HG02938 (cell line): ENCODE results near the gene PUM2.
A peak's percentile ranks its signal among the peaks of the same experiment; 100 is the strongest.

Experiments
- ATAC-seq: cut with Tn5 transposase; IDR thresholded peaks from one replicate; pipeline ENCODE4 v1.9.1; 2021; ENCODE audit warnings: mild to moderate bottlenecking, moderate library complexity; ENCODE audit not compliant: unreplicated experiment

The PUM2 gene

DNA sequence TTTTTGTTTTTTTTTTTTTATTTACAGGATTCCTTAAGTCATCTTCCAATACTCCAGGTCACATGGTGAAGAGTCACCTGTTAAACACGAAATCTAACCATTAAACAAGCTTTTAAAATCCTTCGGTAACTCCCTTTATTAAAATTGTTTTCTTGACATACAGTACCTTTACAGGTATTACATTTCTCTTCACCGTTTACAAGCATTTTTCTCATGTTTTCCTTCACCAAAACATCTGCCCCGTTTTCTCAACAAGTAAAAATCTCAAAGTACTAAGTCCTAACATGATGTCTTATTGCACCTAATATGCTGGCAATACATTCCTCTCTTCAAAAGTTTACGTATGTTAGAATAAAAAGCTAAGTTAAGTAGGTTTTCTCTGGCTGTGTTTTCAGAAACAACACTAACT, 1.1 kb downstream of the PUM2 start:
- ATAC-seq, result no peak

DNA sequence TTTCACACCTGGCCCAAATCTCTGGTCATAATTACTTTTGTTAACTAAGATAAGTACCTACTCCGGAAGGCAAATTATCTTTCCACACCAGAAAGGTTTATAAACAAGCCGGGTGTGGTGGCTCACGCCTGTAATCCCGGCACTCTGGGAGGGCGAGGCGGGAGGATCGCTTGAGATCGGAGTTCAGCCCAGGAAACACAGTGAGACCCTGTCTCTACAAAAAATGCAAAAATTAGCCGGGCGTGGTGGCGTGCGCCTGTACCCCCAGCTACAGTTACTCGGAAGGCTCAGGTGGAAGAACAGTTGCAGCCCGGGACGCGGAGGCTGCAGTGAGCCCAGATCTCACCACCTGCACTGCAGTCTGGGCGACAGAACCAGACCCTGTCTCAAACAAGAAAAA, 2.1 kb downstream of the PUM2 start:
- no peak for ATAC-seq

DNA sequence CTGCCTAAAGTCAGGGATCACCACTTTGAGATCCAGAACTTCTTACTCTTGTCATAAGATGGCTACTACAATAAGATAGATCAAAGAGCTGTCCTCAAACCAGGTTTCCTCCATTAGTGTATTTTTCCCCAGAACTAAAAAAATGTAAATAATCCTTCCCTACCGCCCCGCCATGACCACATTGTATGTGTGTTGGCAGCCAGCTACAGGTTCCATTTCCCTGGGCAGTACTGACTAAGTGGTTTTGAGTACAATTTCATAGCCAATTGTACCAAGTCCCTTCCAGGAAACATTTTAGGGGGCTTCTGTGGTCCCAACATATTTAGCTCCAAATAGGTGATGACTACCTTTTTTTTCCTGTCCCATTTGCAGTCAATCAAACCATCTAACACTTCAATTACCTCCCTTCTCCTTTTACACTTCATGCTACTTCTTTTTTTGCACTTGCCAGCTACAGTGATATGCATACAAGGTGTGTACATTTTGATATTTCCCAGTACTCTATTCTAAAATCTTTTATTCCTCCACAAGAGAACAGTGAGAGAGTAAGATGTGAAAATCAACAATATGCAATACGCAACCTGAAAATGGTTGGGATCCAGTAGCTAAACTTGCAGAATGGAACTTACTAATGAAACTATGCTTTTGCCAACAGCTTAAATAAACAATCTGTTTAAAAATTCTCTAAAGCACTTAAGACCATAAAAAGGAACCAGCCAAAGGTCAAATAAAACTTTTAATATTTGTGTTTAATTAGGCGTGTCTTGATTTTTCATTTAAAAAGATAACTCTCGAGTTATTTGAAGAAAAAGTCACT, 3.9 kb downstream of the PUM2 start:
- ATAC-seq, result no peak

DNA sequence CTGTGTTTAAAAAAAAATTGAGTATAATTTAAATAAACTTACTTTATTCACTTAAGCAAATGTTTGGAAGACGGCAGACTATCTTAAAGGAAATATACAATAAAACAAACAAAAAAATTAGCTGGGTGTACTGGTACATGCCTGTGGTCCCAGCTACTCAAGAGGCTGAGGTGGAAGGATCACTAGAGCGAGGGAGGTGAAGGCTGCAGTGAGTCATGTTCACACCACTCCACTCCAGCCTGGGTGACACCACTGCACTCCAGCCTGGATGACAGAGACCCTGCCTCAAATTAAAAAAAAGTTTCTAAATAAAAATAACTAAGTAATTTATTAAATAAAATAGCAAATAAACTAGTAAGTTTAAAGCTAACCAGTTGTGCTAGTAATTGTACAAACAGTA, 7.5 kb downstream of the PUM2 start:
- ATAC-seq, result no peak

DNA sequence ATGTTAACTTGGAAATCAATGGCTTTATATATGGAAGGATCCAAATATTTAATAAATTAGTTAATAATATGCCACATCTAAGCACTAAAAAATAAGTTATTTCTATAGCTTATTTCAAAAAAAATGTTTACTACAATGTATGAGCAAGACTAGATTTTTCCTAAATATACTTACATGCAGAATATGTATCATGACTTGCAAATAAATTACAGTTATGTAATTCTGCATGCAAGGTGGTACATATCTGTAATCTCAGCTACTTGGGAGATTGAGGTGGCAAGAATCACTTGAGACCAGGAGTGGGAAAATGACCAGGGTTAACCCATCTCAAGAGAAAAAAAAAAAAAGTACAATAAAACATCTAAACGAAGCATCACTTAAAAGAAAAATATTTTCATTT, 11.6 kb downstream of the PUM2 start:
- no peak for ATAC-seq

DNA sequence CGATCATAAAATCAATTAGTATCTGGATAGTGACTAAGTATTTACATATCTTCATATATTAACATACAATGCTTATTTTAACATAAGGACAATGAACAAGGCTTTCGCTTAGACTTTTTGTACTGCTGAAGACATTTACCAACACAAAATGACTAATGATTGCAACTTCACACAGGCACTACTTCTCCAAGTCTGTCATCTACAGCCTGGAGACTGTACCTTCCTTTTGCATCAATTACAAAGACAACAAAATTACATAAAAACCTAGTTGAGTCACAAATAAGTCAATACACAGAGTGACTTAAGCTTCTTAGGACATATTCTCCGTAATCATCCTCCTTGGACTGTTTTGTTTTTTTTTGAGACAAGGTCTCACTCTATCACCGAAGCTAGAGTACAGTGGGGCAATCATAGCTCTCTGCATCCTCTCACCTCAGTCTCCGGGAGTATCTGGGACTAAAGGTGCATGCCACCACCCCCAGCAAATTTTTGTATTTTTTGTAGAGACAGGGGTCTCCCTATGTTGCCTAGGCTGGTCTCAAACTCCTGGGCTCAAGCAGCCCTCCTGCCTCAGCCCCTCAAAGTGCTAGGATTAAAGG, 15.9 kb downstream of the PUM2 start:
- ATAC-seq, result no peak

DNA sequence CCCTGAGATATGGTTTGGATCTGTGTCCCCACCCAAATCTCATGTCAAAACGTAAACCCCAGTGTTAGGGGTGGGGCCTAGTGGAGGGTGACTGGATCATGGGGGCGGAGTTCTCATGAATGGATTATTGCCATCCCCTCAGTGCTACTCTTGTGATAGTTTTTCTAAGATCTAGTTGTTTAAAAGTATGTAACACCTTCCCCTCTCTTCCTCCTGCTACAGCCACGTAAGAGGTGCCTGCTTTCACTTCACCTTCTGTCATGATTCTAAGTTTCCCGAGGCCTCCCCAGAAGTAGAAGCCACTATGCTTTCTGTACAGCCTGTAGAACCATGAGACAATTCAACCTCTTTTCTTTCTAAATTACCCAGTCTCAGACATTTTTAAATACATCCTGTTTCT, 16.9 kb downstream of the PUM2 start:
- peak; percentile 66 for ATAC-seq

DNA sequence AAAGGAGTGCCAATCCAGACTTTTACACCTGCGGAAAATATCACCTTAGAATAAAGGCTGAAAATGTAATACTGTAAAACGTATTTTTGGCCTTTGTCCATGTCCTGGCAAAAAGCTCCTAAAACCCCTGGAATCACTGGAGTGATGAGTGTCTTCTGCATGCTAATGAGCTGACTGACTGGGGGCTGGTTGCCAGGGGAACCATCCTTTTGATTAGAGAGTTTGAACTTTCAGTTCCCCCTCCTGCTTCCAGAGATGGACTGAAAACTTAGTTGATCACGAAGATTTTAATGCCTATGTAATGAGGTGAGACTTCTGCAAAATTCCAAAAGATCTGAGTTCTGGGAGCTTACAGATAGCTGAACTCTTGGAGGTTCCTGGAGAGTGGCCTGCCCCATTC, 20.5 kb downstream of the PUM2 start:
- no peak for ATAC-seq

DNA sequence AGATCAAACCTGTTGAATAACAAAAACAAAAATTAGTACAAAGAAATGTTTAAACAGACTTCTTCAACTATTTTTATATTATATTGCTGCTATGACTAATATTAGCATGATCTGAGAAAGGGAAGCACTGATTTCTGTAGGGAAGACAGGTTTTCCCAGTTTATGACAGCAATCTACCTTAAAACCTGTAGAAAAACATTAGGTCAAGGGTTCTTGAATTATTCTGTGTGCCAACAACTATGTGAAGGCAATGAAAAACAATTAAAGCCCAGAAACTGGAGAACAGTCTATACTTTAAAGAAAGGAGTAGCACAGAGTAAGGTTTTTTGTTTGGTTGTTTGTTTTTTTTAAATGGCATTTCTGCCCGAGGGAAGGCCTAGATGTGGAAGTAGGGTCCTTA, 23.3 kb downstream of the PUM2 start:
- no peak for ATAC-seq

DNA sequence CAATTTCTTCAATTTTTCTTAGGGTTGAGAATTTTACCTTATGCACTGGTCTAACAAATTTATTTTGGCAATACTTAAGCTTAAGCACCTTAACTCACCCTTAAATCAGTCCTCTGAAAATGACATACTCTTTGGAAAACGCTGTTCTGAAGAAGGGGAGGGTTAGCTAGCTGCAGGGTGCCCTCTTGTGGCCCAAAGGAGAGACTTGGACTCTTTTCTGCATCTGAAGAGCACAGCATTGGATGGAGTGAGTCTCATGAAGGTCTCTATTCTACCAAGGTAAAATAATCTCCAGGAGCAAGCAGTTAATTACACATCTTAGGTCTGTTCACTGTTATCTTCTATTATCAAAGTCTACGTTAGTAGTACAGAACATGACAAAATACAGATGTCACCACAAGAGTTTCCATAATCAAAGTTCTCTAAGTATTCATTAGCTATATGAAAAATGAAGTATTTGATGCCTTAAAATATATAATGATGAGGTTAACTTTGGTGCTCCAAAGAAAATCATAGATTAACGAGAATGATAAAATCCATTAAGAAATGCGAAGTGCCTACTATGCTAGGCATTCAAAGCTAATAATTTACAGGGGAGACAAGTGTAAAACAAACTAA, 24.4 kb downstream of the PUM2 start:
- peak; percentile 62 for ATAC-seq

DNA sequence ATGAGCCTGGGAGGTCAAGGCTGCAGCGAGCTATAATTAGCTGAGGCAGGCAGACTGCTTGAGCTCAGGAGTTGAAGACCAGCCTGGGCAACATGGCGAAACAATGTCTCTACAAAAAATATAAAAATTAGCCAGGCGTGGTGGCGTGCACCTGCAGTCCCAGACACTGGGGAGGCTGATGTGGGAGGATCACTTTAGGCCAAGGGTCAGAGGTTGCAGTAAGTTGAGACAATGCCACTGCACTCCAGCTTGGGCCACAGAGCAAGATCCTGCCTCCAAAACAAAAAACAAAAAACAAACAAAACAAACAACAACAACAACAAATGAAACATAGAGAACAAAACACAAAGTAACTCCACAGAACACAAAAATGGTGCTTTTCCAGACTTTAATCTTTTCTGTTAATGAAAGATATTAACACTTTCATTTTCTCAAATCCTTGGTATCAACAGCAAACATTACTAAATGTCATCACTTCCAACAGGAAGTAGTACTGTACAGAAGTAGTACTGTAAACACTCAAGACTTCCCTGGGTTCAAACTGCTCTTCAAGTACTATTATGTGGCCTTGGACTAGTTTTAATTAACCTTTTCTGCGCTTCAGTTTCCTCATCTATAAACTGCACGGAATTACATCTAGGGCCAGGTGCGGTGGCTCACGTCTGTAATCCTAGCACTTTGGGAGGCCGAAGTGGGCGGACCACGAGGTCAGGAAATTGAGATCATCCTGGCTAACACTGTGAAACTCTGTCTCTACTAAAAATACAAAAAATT, 27.9 kb downstream of the PUM2 start:
- ATAC-seq, result no peak

DNA sequence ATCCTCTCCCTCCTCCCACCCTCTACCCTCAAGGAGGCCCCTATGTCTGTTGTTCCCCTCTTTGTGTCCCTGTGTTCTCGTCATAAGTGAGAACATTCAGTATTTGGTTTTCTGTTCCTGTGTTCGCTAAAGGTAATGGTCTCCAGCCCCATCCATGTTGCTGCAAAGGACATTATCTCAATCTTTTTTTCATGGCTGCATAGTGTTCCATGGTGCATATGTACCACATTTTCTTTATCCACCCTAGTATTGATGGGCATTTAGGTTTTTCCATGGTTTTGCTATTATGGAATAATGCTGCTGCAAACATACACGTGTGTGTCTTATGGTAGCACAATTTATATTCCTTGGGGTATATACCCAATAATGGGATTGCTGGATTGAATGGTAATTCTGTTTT, 33.0 kb downstream of the PUM2 start:
- ATAC-seq, result no peak

DNA sequence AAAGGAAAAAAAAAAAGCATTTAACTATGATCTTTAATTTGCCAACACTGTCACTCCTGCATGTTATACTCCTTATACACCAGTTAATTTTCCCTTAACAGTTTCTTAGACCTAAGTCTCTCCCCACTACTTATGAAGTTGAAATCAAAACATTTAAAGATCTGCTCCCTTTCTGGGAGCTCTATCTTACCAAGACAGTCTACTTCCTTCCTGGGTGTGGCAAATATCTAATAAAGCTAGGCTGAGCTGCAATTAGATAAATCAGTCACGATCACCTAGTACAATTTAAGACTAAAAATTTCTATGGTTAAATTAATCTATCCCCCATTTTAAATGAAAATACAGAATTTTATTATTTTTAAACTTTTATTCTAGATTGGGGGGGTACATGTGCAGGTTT, 33.4 kb downstream of the PUM2 start:
- ATAC-seq, result no peak

DNA sequence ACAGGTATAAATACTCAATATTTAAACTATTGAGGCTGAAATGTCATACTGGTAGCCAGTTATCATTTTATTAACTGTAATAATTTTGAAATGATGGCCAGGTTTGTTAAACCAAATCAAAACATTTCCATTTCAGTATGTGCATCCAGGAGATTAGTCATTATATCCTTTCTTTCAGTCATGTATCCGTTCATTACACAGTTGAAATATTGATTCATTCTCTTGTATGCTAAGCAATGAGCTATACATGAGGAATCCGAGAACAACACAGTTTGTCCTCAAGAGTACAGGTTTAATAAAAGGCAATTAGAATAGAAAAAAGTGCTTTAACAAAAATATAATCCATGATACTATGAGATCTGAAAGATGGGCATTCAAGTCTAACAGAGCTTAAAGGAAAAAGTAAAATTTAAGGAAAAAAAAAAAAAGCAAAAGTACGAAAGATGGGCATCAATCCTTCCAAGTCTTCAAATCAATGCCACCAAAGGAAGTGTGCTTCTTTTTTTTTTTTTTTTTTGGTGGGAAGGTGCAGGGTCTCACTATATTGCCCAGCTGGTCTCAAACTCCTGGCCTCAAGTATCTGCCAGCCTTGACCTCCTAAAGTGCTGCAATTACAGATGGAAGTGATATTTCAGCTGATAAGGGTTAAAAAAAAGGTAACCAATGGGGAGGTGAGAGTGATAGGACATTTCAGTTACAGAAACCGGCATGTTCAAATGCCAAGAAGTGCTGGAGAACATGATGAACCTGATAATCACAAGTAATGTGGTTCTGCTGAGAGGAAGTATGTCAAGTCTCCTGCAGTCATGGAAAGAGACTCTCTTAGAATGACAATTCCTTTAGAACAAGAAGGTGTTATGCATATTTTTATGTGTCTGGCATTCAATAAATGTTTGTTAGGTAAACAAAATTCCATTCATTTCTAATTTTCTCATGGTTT, 35.8 kb downstream of the PUM2 start:
- ATAC-seq, result no peak

DNA sequence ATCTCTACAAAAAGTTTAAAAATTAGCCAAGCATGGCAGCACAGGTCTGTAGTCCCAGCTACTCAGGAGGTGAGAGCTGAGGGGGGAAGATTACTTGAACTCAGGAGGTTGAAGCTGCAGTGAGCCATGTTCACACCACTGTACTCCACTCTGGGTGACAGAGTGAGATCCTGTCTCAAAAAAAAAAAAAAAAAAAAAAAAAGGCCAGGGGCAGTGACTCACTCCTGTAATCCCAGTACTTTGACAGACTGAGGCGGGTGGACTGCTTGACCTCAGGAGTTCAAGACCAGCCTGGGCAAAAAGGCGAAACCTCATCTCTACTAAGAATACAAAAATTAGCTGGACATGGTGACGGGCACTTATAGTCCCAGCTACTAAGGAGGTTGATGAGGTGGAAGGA, 37.0 kb downstream of the PUM2 start:
- ATAC-seq, result no peak

DNA sequence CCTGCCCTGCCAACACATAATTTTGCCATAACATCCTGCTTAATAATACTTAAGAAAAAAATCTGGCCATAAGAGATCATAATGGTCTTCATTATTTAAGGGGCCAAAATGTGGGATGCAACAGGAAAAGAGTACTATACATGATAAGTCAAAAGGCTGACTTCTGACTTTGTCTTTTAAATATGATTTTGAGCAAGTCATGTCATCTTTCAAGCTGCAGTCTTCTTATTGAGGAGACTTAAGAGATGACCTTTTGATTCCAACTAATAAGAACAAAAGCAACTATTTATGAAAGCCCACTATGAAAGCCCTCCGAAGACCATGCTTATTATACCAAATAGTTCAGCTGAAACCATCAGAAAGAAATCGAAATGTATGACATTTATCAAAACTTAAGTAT, 41.6 kb downstream of the PUM2 start:
- no peak for ATAC-seq

DNA sequence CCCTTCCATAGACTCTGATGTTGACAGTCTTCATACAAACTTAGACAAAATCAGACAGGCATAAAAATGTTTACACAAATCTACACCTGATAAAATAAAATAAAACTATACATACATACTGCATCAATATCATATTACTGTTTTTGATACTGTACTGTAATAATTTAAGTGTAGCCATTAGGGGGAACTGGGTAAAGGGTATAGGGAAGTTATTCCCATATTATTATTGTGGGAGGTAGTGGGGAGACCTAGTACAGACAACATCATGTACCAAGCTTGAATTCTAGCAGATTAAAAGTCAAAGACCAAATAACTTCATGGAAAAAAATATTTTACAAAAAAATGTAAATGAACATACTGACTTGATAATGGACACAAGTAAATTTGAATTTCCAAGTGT, 43.3 kb downstream of the PUM2 start:
- ATAC-seq, result no peak

DNA sequence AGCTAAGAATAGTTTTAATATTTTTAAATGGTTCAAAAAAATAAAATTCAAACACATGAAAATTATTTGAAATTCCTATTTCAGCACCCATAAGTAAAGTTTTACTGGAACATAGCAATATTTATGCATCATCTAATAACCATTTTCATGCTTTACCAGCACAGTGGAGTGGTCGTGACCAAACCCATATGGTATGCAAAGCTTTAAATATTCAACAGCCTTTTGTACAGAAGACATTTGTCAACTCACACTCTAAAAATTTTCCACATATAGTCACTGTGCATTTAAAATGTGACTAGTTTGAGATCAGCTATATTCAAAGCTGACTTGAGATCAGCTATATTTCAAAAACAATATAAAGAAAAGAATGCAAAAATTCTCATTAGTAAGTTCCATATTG, 46.2 kb downstream of the PUM2 start:
- ATAC-seq, result no peak

DNA sequence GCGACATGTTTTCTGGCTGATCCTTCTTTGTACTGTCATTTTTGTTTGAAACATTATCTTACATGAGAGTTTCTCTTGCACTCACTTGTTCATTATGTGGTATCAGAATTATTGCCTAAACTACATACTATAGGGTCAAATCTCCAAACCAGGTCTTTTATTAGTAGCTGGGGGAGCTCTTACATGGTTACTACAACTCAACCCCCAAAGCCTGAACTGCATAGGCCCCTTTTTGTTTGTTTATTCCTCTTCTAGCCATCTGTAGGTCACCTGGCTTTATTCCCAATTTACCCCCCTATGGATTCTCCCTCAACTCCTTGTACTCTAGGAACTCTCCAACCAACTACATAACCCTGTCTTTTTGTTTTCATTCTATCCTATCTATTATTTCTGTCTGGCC, 46.7 kb downstream of the PUM2 start:
- no peak for ATAC-seq

DNA sequence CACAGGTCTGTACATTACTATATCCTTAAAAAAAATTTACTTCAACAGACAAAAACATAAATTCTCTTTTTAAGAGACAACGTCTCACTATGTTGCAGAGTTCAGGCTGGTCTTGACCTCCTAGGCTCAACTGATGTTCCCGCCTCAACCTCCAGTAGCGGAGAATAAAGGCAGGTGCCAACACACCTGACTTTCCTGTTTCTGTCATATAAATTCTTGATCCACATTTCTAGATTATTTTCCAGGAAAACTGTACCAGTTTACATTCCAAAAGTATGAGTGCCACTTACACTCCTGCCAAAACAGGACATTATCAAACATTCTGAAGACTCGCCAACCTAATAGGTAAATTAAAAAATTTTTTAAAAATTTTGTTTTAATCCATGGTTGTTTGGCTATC, 48.6 kb downstream of the PUM2 start:
- no peak for ATAC-seq

DNA sequence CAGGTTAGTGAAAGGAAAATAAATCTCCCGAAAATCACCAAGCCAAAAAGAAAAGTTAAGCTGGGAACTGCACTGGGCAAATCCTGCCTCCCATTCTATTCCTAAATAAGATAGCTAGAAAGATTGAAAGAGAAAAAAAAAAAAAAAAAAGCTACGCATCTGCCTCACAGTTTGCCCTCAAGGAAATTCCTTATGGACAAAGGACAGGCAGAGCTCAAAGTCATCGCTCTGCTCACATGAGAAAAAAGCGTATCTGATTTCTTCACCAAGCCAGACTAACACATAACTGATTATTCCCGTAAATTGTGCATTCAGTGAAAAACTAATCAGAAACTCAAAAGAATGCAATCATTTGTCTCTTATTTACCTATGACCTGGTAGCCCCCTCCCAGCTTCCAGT, 50.0 kb downstream of the PUM2 start:
- ATAC-seq, result no peak
